Femur (tissue), 1 donor: ENCODE data around the gene HEPHL1.
"Not testable (repeated sequence)": the region's sequence is repeated elsewhere in the genome, so short reads cannot be mapped to it uniquely, and the experiment has no call there.

Source experiments
- DNase-seq: peaks from one replicate; pipeline ENCODE4 v3.0.0-alpha.2; 2017

The HEPHL1 gene

GRCh38 chr11:94020777-94021481 is at the start of gene HEPHL1:
Gene HEPHL1 (plus strand): TSS chr11:94021354. CDS start chr11:94021369, 15 bp downstream.
- no peak for DNase-seq

GRCh38 chr11:93972790-93973189 is 48.4 kb upstream of the HEPHL1 start:
- no peak for DNase-seq

GRCh38 chr11:93973322-93974051 is 47.7 kb upstream of the HEPHL1 start:
- not testable (repeated sequence) for DNase-seq

GRCh38 chr11:93974759-93975158 is 46.4 kb upstream of the HEPHL1 start:
- DNase-seq, result no peak

GRCh38 chr11:93976577-93977254 is 44.4 kb upstream of the HEPHL1 start:
- not testable (repeated sequence) for DNase-seq

GRCh38 chr11:93983542-93984195 is 37.5 kb upstream of the HEPHL1 start:
- no peak for DNase-seq

GRCh38 chr11:93984196-93984567 is 37.0 kb upstream of the HEPHL1 start:
- no peak for DNase-seq

- no peak for DNase-seq
Observed at GRCh38 chr11:93984936-93985335, 36.2 kb upstream of the HEPHL1 start.

GRCh38 chr11:93986716-93987115 is 34.4 kb upstream of the HEPHL1 start:
- DNase-seq, result no peak

- DNase-seq, result no peak
Observed at GRCh38 chr11:93988455-93988854, 32.7 kb upstream of the HEPHL1 start.

- no peak for DNase-seq
Observed at GRCh38 chr11:93988912-93989311, 32.2 kb upstream of the HEPHL1 start.

- no peak for DNase-seq
Observed at GRCh38 chr11:93993747-93994146, 27.4 kb upstream of the HEPHL1 start.

- DNase-seq, result no peak
Observed at GRCh38 chr11:93997741-93998140, 23.4 kb upstream of the HEPHL1 start.

- DNase-seq, result no peak
Observed at GRCh38 chr11:94000659-94001058, 20.5 kb upstream of the HEPHL1 start.

- DNase-seq, result no peak
Observed at GRCh38 chr11:94002226-94002625, 18.9 kb upstream of the HEPHL1 start.

- DNase-seq, result no peak
Observed at GRCh38 chr11:94007426-94007825, 13.7 kb upstream of the HEPHL1 start.

GRCh38 chr11:94007906-94008305 is 13.2 kb upstream of the HEPHL1 start:
- no peak for DNase-seq

- no peak for DNase-seq
Observed at GRCh38 chr11:94010136-94010535, 11.0 kb upstream of the HEPHL1 start.

- no peak for DNase-seq
Observed at GRCh38 chr11:94011478-94011877, 9.7 kb upstream of the HEPHL1 start.

- no peak for DNase-seq
Observed at GRCh38 chr11:94017446-94017845, 3.7 kb upstream of the HEPHL1 start.

GRCh38 chr11:94018721-94019120 is 2.4 kb upstream of the HEPHL1 start:
- DNase-seq, result no peak

- DNase-seq, result no peak
Observed at GRCh38 chr11:94023856-94024255, 2.7 kb downstream of the HEPHL1 start.

- no peak for DNase-seq
Observed at GRCh38 chr11:94024547-94024946, 3.4 kb downstream of the HEPHL1 start.
